Endothelial cell of umbilical vein (primary cell): ENCODE results near the gene AGR2. TPM values are rescaled to one million over a fixed set of nuclear protein-coding genes. Genes with fewer than 3 reads are reported as not detected.

Experiments
- BruUV-seq: library from RNA; stranded (reverse); fragments of 400-500 nt; replicated peaks from 2 replicates; lab custom pipeline; 2021; lab: Mats Ljungman, UMichigan
- CTCF ChIA-PET: fragments of 300-600, 350-600 bp; sonication (Branson Sonifier 250); formaldehyde crosslinking; loops from one replicate; lab custom pipeline; 2021; ENCODE audit warnings: antibody characterized with exemption, inconsistent platforms; lab: Charles Lee
- POLR2A ChIA-PET: fragments of 300-600, 350-600 bp; sonication (Branson Sonifier 250); formaldehyde crosslinking; loops from one replicate; lab custom pipeline; 2021; ENCODE audit warnings: antibody characterized with exemption, inconsistent platforms; lab: Charles Lee
- DNase-seq: peaks from one replicate; pipeline ENCODE4 v3.0.0-alpha.2; 2011; ENCODE audit warnings: low read depth, low spot score
- FAIRE-seq: peaks from 2 replicates; lab custom pipeline; 2011; peaks lifted over from hg19 to GRCh38; lab: Jason Lieb, UNC
- H2AFZ ChIP-seq: 2 replicates; pipeline ENCODE4 v1.6.0; 2012; ENCODE audit warnings: low read depth, low read length, control low read depth, inconsistent platforms
- H3K27ac ChIP-seq: 2 replicates; pipeline ENCODE4 v1.5.1; 2011; ENCODE audit warnings: low read depth, mild to moderate bottlenecking, control low read depth, low read length, moderate library complexity; ENCODE audit not compliant: insufficient read depth
- H3K27me3 ChIP-seq, 2 experiments: 2 replicates each; pipeline versions ENCODE4 v1.6.0 to v1.6.1; 2011; ENCODE audit warnings: low read length in 2 of 2, mixed read lengths in 1 of 2; ENCODE audit not compliant: control insufficient read depth in 2 of 2, insufficient read depth in 2 of 2
- H3K36me3 ChIP-seq, 2 experiments: 2 replicates in 1 of 2; 3 replicates in 1 of 2; pipeline ENCODE4 v1.5.1; 2011; ENCODE audit warnings: low read length in 2 of 2, mild to moderate bottlenecking in 1 of 2, moderate library complexity in 1 of 2; ENCODE audit not compliant: control insufficient read depth in 2 of 2, insufficient read depth in 2 of 2; ENCODE audit errors: extremely low read depth in 1 of 2
- H3K4me1 ChIP-seq: 3 replicates; pipeline ENCODE4 v1.5.1; 2011; ENCODE audit warnings: mild to moderate bottlenecking, low read length; ENCODE audit not compliant: control insufficient read depth, insufficient read depth; ENCODE audit errors: extremely low read depth
- H3K4me2 ChIP-seq: 2 replicates; pipeline ENCODE4 v1.6.1; 2011; ENCODE audit warnings: low read length, control low read depth, mixed read lengths; ENCODE audit not compliant: insufficient read depth
- H3K4me3 ChIP-seq, 3 experiments: fragments of 200-600 bp in 1 of 3; sonication (generic), shearing (Covaris generic) in 1 of 3; replicated peaks in 1 of 3; 2 replicates each; pipeline ENCODE4 v1.5.1; 2011 to 2016; ENCODE audit warnings: control low read depth in 3 of 3, low read length in 3 of 3, mild to moderate bottlenecking in 2 of 3, inconsistent platforms in 1 of 3, low read depth in 1 of 3, moderate library complexity in 1 of 3; ENCODE audit not compliant: insufficient read depth in 1 of 3
- H3K79me2 ChIP-seq: 2 replicates; pipeline ENCODE4 v1.6.0; 2012; ENCODE audit warnings: low read length, inconsistent platforms; ENCODE audit not compliant: control insufficient read depth, insufficient read depth
- H3K9ac ChIP-seq: replicated peaks from 2 replicates; pipeline ENCODE3; 2011; ENCODE audit warnings: low read length, control low read depth; ENCODE audit not compliant: insufficient read depth; ENCODE audit errors: extremely low read depth
- H3K9me1 ChIP-seq: replicated peaks from 3 replicates; pipeline ENCODE4 v1.6.0; 2011; ENCODE audit warnings: mild to moderate bottlenecking, low read length; ENCODE audit not compliant: control insufficient read depth, insufficient read depth; ENCODE audit errors: extremely low read depth
- H3K9me3 ChIP-seq: replicated peaks from 2 replicates; pipeline ENCODE4 v1.5.1; 2012; ENCODE audit warnings: low read length, inconsistent platforms; ENCODE audit not compliant: control insufficient read depth, insufficient read depth
- H4K20me1 ChIP-seq: replicated peaks from 2 replicates; pipeline ENCODE3; 2011; ENCODE audit warnings: mild to moderate bottlenecking, low read length; ENCODE audit not compliant: control insufficient read depth, insufficient read depth; ENCODE audit errors: extremely low read depth
- EZH2 ChIP-seq: IDR thresholded peaks from 2 replicates; pipeline ENCODE4 v1.6.1; 2012; ENCODE audit warnings: borderline replicate concordance, low read depth, mild to moderate bottlenecking, moderate library complexity, low read length, inconsistent platforms; ENCODE audit not compliant: severe bottlenecking
- MAX ChIP-seq: IDR thresholded peaks from 2 replicates; pipeline ENCODE4 v1.6.1; 2011; ENCODE audit not compliant: insufficient read depth, insufficient read length
- POLR2A ChIP-seq: IDR thresholded peaks from 2 replicates; pipeline ENCODE4 v1.6.1; 2012; ENCODE audit warnings: low read depth, mild to moderate bottlenecking, control low read depth, low read length
- dilution Hi-C: fragments of 300-500 bp; cut with MboI; formaldehyde crosslinking; loops from one replicate; pipeline ENCODE4 v1.15.0; 2019; ENCODE audit warnings: low sequenced_read_pairs; ENCODE audit not compliant: extremely low pct_ligation_motif_present
- intact Hi-C: fragments of 100-400 bp; cut with micrococcal nuclease; formaldehyde crosslinking; loops from one replicate; pipeline ENCODE4 v1.10.0; 2022
- polyA plus RNA-seq, 4 experiments: library from polyadenylated mRNA; depleted of rRNA in 3 of 4; stranded (reverse) in 3 of 4; unstranded in 1 of 4; fragments of >200 nt; gene quantifications; 2 replicates each; pipeline versions ENCODE4 v1.2.1 to v1.2.3, GENCODE V29; 2011 to 2012; ENCODE audit warnings: missing spikeins in 1 of 4
- total RNA-seq: library from RNA; stranded (reverse); gene quantifications from 2 replicates; pipeline ENCODE4 v1.2.3, GENCODE V29; 2021

Gene AGR2
- total and polyA plus RNA-seq, 2 donors (not counting 3 experiments of a cell fraction or from before 2014, with no cell fraction given): not detected

GRCh38 chr7:16847381-16847860, 42.6 kb upstream of the AGR2 start:
- Histone ChIP-seq H4K20me1 (no peaks in the 10 kb centered on the region), H3K27ac (no peak overlapping the region), H3K79me2 (no peaks in the 10 kb centered on the region), H3K27me3 (peaks cover 0 to 1% of the 10 kb centered on the region in 2 experiments), H3K9me1 (no peaks in the 10 kb centered on the region), H3K4me2 (no peak overlapping the region), H3K4me1 (peaks cover 10% of the 10 kb centered on the region), H3K36me3 (no peaks in the 10 kb centered on the region), H2AFZ (no peak overlapping the region), H3K9me3 (no peaks in the 10 kb centered on the region), H3K4me3 (no peak overlapping the region), H3K9ac (no peak overlapping the region)
- DNase-seq (no peak), FAIRE-seq (no peak)
- intact Hi-C loops (no loop called here), dilution Hi-C loops (no loop called here)
- no peak for TF ChIP-seq POLR2A
- no peak for TF ChIP-seq MAX
- POLR2A ChIA-PET: no interaction called here
- no TSS peak for BruUV-seq
- CTCF ChIA-PET: no interaction called here

GRCh38 chr7:16846601-16847165, 41.9 kb upstream of the AGR2 start:
- Histone ChIP-seq H3K4me2 (no peak overlapping the region), H3K79me2 (no peaks in the 10 kb centered on the region), H3K27me3 (peaks cover 0 to 1% of the 10 kb centered on the region in 2 experiments), H4K20me1 (no peaks in the 10 kb centered on the region), H3K4me3 (no peak overlapping the region), H3K4me1 (peaks cover 5% of the 10 kb centered on the region), H3K9me3 (no peaks in the 10 kb centered on the region), H3K9me1 (no peaks in the 10 kb centered on the region), H3K9ac (no peak overlapping the region), H2AFZ (no peak overlapping the region), H3K27ac (no peak overlapping the region), H3K36me3 (no peaks in the 10 kb centered on the region)
- DNase-seq: no peak
- CTCF ChIA-PET: interaction anchor here (0.8 to 1.5 kb wide), 2 partner anchors 10 to 45 kb away, joined by 3 to 5 read pairs; no protein-coding TSS in a partner anchor
- no peak for FAIRE-seq
- intact Hi-C loops (no loop called here), dilution Hi-C loops (no loop called here)
- TF ChIP-seq MAX: no peak
- TF ChIP-seq EZH2: no peak
- no TSS peak for BruUV-seq
- POLR2A ChIA-PET: no interaction called here
